22Rv1 (cell line): ENCODE measurements around the gene EOLA1.

Source experiments
- CTCF ChIP-seq: fragments of 450-650 bp; IDR thresholded peaks from 2 replicates; pipeline ENCODE4 v1.5.1; 2017; ENCODE audit warnings: mild to moderate bottlenecking
- ZFX ChIP-seq: fragments of 450-650 bp; IDR thresholded peaks from 2 replicates; pipeline ENCODE4 v1.6.1; 2017; ENCODE audit warnings: antibody characterized with exemption, borderline replicate concordance

DNA sequence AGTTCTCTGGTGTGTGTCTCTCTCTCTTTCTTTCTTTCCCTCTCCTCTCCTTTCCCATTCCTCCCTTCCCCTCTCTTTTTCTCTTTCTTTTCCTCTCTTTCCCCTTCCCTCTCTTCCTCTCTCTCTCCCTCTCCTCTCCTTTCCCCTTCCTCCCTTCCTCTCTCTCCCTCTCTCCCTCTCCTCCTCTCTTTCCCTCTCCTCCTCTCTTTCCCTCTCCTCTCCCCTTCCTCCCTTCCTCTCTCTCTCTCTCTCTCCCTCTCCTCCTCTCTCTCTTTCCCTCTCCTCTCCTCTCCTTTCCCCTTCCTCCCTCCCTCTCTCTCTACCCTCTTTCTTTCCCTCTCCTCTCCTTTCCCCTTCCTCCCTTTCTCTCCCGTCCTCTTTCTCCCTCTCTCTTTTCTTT is 12.4 kb upstream of the EOLA1 start:
- TF ChIP-seq CTCF (no peak), ZFX (no peak)
